ENCODE data around the gene TUBB1.
A peak's percentile ranks its signal among the peaks of the same experiment; 100 is the strongest.
"Not testable (repeated sequence)": the region's sequence is repeated elsewhere in the genome, so short reads cannot be mapped to it uniquely, and the experiment has no call there.

Gene TUBB1

GRCh38 chr20:59024111-59024530 lies 4.9 kb downstream of the TUBB1 start:
- DNase-seq: no peak

GRCh38 chr20:59025086-59025485 lies 5.9 kb downstream of the TUBB1 start:
- no peak for DNase-seq

GRCh38 chr20:59025511-59025910 lies 6.3 kb downstream of the TUBB1 start:
- DNase-seq: no peak

- DNase-seq: no peak
These were observed 7.9 kb downstream of the TUBB1 start for GRCh38 chr20:59026904-59027740.

- no peak for DNase-seq
These were observed 8.6 kb downstream of the TUBB1 start for GRCh38 chr20:59027741-59028320.

GRCh38 chr20:59028812-59029211 lies 9.6 kb downstream of the TUBB1 start:
- no peak for DNase-seq

GRCh38 chr20:59030911-59031563 lies 11.8 kb downstream of the TUBB1 start:
- no peak for DNase-seq

GRCh38 chr20:59031564-59032022 lies 12.4 kb downstream of the TUBB1 start:
- DNase-seq: no peak

GRCh38 chr20:59032023-59032712 lies 12.9 kb downstream of the TUBB1 start, which contains the start of gene ATP5F1E:
ATP5F1E (minus strand) TSS chr20:59032335; CDS start chr20:59032251, 84 bp downstream.
- peak; percentile 87 for DNase-seq

GRCh38 chr20:59032713-59033059 lies 13.5 kb downstream of the TUBB1 start:
- DNase-seq: no peak

- no peak for DNase-seq
These were observed 13.9 kb downstream of the TUBB1 start for GRCh38 chr20:59033093-59033492.

- no peak for DNase-seq
These were observed 14.5 kb downstream of the TUBB1 start for GRCh38 chr20:59033616-59034165.

- no peak for DNase-seq
These were observed 16.2 kb downstream of the TUBB1 start for GRCh38 chr20:59035381-59035780.

- no peak for DNase-seq
These were observed 18.2 kb downstream of the TUBB1 start for GRCh38 chr20:59037386-59037785.

GRCh38 chr20:59039233-59039632 lies 20.0 kb downstream of the TUBB1 start:
- DNase-seq: no peak

GRCh38 chr20:59040667-59041066 lies 21.4 kb downstream of the TUBB1 start:
- no peak for DNase-seq

GRCh38 chr20:59041487-59041886 lies 22.3 kb downstream of the TUBB1 start:
- DNase-seq: not testable (repeated sequence)

- DNase-seq: no peak
These were observed 23.0 kb downstream of the TUBB1 start, which contains the start of gene PRELID3B for GRCh38 chr20:59042151-59042795. PRELID3B (minus strand) TSS chr20:59042786; CDS start chr20:59042730, 56 bp downstream.

GRCh38 chr20:59042796-59043631 lies 23.8 kb downstream of the TUBB1 start:
- DNase-seq: peak; percentile 92

GRCh38 chr20:59043698-59044097 lies 24.5 kb downstream of the TUBB1 start:
- no peak for DNase-seq

- DNase-seq: no peak
These were observed 25.1 kb downstream of the TUBB1 start for GRCh38 chr20:59044295-59044694.
